ENCODE data around the gene ZNF860.

Gene ZNF860

GRCh38 chr3:31981206-31982181 lies at the start of gene ZNF860, which contains the start of gene OSBPL10:
ZNF860 (plus strand) TSS chr3:31981750; CDS start chr3:31989080, 7,330 bp downstream.
OSBPL10 (minus strand) TSS chr3:31981262; CDS start chr3:31981179, 83 bp downstream.
- peak in 1 of 2 donors; percentile 18 for DNase-seq (ENCODE audit: low read depth in 2 of 2)

DNA sequence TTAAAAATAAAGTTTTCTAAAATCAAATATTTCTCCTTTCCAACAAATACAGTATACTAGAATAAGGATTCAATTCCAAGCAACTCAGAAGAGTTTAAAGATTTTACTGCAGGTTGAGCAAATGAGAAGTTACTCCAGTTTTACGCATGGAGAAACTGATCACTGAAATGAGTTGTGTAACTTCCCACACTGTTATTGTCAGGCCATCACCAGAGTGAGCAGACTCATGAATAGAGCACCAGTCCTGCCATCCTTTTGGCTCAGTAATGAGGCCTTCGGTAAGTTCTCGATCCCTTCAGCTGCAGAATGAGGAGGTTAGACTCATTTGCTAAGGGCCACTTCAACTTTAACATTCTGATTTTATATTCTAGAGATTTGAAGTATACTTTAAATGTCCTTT lies 48.6 kb upstream of the ZNF860 start:
- DNase-seq (ENCODE audit: low read depth in 2 of 2), result no peak

DNA sequence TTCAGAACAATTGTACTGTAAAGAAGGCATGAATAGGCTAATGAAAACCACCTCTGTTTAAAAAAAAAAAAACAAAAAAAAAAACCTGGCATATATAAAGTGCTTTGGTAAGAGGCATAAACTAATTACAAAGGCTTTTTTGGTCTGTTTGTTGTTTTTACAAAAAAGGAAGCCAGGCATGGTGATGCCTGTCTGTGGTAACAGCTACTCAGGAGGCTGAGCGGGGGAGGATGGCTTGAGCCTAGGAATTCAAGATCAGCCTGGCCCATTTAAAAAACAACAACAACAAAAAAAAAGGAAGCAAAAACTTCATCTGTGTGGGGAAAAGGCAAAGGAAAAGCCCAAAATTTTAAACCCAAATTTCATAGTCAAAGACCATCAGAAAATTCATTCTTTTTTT lies 47.5 kb upstream of the ZNF860 start:
- no peak for DNase-seq (ENCODE audit: low read depth in 2 of 2)

GRCh38 chr3:31934866-31935265 lies 46.7 kb upstream of the ZNF860 start:
- DNase-seq (ENCODE audit: low read depth in 2 of 2), result no peak

DNA sequence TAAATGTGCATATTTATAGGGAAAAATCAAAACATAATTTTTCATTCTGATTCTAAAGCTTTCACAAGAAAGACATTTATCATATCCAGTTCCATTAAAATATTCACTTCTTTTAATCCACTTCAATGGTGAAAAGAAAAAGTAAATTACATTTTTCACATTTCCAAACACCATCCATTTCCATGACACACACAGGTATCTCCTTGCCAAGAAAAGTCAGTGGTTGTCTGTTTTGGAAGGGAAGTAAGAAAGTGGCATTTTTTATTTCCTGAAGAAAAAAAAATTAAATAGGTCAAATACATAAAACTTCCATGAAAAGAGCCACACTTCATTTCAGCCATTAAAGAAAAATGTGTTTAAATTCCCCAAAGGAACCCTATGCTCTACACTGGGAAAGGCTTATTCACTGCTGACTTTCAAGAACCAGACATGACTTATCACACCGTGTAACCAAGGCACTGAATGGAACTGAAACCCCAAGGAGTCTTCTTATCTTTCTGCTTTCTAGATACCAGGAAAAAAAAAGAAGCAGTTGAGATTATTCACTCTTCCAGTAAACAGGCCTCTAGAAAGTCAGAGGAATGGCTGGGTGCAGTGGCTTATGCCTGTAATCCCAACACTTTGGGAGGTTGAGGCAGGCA lies 45.0 kb upstream of the ZNF860 start:
- DNase-seq (ENCODE audit: low read depth in 2 of 2), result no peak

GRCh38 chr3:31937225-31937624 lies 44.3 kb upstream of the ZNF860 start:
- no peak for DNase-seq (ENCODE audit: low read depth in 2 of 2)

- no peak for DNase-seq (ENCODE audit: low read depth in 2 of 2)
Observed at GRCh38 chr3:31942446-31942845, 39.1 kb upstream of the ZNF860 start.

DNA sequence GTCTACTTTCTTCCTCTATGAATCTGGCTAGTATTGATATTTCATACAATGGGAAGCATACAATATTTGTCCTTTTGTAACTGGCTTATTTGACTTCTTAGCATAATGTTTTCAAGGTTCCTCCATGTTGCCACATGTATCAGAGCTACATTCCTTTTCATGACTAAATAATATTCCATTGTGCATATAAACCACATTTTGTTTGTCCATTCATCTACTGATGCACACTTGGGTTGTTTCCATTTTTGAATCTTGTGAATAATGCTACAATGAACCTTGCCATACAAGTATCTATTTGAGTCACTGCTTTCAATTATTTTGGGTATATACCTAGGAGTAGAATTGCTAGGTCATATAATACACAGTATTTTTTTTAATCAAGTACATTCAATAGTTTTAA lies 38.5 kb upstream of the ZNF860 start:
- DNase-seq (ENCODE audit: low read depth in 2 of 2), result no peak

DNA sequence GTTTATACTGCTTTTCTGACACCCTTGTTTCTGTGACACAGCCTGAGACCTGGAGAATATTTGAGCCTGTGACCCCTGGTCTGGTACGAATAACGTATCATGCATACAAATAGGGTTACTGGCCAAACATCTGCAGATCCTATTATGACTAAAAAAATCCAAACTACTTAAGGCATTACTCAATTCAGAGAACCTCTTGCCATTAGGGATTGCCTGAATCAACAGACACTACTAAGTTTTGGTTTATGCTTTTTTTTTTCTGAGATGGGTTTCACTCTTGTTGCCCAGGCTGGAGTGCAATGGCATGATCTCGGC lies 35.9 kb upstream of the ZNF860 start:
- no peak for DNase-seq (ENCODE audit: low read depth in 2 of 2)

DNA sequence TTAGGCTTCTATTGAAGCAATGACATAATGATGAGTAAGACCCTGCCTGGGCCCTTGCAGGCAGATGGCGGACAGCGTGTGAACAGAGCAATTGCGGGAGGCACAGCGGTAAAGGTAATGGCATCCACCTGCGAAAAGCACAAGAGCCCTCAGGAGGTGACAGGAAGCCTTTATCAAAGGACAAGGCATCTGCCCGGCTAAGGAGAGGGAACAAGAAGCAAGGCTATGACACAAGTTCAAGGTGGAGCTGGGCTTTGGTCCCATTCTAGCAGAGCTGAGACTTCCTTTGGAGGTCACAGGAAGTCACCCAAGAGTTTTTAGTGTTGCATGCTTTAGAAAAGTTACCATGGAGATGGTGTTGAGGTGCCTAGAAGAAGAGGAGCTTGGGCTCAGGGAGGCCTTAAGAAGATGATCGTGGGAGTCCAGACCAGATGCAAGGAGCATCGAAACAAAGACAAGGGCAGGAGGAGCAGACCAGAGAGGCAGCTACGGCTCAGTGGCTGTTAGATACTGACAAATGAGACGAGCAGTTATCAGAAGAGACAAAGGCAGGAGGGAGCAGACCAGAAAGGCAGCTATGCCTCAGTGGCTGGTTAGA lies 35.0 kb upstream of the ZNF860 start:
- DNase-seq (ENCODE audit: low read depth in 2 of 2), result no peak

- no peak for DNase-seq (ENCODE audit: low read depth in 2 of 2)
Observed at GRCh38 chr3:31947162-31947561, 34.4 kb upstream of the ZNF860 start.

DNA sequence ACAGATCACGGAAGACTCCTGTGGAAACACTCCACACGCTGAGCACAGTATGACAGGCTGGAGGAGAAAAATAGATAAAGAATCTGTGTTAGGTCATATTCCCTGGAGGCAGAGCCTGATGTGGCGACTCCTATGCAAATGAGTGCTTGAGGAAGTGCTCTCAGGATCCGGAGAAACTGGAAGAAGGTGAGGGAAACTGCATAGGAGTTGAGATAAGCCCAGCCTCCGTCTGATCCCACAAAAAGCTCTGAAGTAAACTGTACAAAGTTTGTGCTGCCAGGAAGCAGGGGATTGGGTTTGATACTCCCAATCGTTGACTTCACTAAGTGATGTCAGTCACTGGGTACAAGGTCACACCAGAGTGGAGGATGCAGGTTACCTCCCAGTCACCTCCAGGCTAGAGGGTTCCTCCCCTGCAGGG lies 33.9 kb upstream of the ZNF860 start:
- no peak for DNase-seq (ENCODE audit: low read depth in 2 of 2)

DNA sequence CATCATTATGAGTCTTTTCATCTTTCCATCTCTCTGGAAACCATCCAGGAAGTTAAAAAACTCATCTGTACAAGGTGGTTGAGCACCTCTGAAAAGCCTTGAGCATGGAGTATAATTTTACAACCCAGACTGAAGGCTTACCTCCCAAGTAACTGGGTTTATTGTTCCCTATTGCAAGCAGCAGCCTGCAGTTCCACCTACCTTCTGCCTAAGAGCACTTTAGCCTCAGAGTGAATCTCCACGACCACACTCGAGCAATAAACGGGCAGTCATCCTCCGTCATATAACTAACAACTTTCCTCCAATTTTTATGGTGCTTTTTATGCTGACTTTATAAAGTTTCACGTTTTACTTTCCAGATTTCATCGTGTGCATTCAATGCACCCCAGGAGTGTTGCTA lies 33.3 kb upstream of the ZNF860 start:
- DNase-seq (ENCODE audit: low read depth in 2 of 2), result no peak

DNA sequence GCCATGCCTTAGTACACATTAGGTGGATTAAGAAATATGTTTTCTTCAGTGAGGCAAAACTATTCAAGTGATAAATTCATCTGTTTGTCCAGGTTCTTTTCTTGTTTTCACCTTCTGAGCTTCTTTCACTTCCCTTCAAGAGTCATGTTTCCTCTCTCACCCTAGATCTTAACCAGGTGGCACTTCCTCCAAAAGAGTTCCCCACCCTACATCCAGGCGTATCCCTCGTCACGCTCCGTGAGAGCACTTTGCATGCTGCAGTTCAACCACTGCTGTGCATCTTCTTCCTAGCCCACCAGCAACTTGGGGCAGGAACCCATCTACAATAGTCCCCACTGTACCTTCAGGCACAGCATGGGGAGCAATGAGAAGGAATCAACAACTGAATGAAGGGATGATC lies 29.3 kb upstream of the ZNF860 start:
- no peak for DNase-seq (ENCODE audit: low read depth in 2 of 2)

DNA sequence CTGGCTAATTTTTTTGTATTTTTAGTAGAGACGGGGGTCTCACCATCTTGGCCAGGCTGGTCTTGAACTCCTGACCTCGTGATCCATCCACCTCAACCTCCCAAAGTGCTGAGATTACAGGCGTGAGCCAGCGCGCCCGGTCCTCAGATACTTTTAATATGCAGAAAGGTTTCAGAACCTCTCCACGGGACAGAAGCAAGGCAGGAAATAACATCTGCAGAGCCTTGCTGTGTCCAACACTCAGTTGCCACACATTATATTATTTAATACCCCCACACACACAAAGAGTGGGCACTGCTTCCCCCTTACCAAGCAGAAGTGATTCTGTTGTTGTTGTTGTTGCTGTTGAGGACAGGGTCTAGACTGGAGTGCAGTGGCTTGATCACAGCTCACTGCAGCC lies 28.5 kb upstream of the ZNF860 start:
- DNase-seq (ENCODE audit: low read depth in 2 of 2), result no peak

- DNase-seq (ENCODE audit: low read depth in 2 of 2), result no peak
Observed at GRCh38 chr3:31953636-31954035, 27.9 kb upstream of the ZNF860 start.

- no peak for DNase-seq (ENCODE audit: low read depth in 2 of 2)
Observed at GRCh38 chr3:31955581-31955980, 26.0 kb upstream of the ZNF860 start.

DNA sequence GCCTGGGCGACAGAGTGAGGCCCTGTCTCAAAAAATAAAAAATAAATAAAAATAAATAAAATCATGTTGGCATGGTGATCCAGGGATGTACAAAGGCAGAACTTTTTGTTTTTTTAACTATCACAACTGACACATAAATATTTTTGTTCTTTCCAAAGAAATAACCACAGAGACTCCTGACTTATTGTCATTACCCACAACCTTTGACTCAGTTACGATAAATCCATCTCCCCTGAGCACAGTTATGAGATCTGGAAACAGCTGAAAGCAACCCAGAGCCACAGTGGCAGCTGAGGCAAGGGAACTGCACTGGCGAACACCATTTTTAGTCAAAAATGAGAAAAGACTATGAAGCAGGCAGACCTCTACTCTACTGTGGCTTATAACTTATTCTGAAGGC lies 24.4 kb upstream of the ZNF860 start:
- DNase-seq (ENCODE audit: low read depth in 2 of 2), result no peak

- no peak for DNase-seq (ENCODE audit: low read depth in 2 of 2)
Observed at GRCh38 chr3:31958701-31959152, 22.8 kb upstream of the ZNF860 start.

- no peak for DNase-seq (ENCODE audit: low read depth in 2 of 2)
Observed at GRCh38 chr3:31959251-31959650, 22.3 kb upstream of the ZNF860 start.

GRCh38 chr3:31959951-31960792 lies 21.4 kb upstream of the ZNF860 start:
- DNase-seq (ENCODE audit: low read depth in 2 of 2), result no peak

Data from stimulated activated CD4-positive, alpha-beta T cell treated with anti-CD3 and anti-CD28 coated beads, Interleukin-1b, Interleukin-23, amount 100 ng/mL, for 4 hours (primary cell).